HG03342 (cell line): ENCODE measurements around the gene TSC22D1.
"Not testable (repeated sequence)": the region's sequence is repeated elsewhere in the genome, so short reads cannot be mapped to it uniquely, and the experiment has no call there.

Experiments
- ATAC-seq: cut with Tn5 transposase; IDR thresholded peaks from one replicate; pipeline ENCODE4 v1.9.1; 2021; ENCODE audit warnings: mild to moderate bottlenecking, moderate library complexity; ENCODE audit not compliant: unreplicated experiment

TSC22D1 gene

DNA sequence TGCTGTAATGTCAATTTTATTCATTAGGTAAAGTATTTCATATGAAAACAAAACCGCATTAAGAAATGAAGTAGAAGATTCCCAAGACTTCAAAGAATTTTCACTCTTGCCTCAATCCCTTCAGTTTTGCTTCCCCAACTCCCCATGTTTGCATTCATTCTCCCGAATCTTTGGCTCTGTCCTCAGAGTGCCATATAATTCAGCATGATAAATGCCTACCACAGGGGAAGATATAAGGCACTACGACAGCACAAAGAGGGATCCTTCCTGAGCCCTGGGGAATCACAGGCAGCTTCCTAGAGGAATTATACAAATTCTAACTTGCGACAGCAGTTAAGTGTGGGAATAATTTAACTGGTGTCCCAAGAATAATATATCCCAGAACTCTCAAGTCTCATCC, 68.5 kb downstream of the TSC22D1 start:
- ATAC-seq: no peak

DNA sequence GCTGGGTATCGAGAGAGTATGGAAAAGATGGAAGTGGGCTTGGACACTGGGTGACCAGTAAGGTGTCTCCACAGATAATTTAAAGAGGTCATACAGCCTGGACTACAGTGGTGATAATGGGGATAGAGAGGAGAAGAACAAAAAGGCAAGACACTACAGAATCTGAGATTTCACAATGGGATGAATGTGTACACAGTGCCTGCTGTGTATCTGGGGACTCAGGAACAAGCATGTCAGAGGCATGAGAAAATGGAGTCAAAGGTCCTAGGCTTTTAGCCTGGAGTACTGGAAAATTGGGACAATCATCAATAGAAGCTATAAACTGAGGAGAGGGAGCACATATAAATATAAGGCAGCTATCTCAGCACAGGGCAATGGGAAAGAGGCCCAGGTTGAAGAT, 69.4 kb downstream of the TSC22D1 start:
- no peak for ATAC-seq

DNA sequence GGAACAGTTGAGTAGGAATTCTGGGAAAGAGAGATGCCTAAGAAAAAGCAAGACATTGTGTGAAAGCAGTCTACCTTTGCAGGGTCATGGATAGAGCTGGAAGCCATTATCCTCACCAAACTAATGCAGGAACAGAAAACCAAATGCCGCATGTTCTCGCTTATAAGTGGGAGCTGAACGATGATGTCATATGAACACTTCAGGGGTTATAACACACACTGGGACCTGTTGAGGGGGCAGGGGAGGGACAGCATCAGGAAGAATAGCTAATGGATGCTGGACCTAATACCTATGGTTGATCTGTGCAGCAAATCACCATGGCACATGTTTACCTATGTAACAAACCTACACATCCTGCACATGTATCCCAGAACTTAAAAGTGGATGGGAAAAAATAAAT, 69.9 kb downstream of the TSC22D1 start:
- no peak for ATAC-seq

DNA sequence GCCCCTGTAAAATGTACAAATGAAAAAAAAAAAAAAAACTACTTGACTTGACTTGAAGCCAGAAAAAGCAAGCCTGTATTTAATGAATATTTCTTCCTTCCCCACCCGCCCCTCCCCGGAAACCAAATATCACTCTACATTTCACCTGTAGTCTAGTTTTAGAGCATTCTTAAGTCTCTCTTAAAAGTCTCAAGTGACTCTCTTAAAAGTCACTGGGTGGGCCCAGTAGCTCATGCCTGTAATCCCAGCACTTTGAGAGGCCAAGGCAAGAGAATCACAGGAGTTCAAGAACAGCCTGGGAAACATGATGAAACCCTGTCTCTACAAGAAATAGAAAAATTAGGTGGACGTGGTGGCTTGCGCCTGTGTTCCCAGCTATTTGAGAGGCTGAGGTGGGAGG, 72.0 kb downstream of the TSC22D1 start:
- ATAC-seq: no peak

DNA sequence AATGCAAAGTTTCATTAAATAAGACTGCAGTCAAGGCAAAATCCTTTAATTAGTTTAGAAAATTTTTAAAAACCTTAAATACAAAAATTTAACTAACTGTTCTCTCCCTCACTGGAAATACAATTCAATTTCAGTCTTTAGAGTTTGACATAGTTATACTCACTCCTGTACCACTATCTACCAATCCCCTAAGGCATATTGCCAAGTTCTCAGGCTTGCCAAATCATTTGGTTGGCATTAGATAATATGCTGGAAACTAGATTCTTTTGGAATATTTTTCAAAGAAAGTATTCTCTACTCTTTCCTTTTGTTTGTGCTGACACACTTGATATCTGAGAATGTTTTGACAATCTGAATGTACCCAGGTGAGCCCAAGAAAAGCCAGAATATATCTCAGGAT, 77.2 kb downstream of the TSC22D1 start:
- ATAC-seq: no peak

DNA sequence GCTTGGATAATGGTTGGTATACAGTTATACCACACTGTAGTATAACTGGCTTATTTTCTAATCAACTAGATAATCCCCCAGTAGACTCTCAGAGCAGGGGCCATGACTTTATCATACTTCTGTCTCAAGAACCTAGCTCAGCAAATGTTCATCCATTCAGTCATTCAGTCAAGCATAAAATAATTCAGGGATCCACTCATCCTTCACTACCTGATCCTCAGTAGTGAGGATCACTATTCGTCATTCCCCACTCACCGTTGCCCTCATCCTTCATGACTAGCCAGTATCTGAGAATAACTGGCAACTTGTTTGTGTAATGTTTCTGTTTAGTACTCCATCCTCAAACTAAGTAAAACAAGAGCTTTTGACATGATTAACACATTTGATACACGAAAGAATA, 77.6 kb downstream of the TSC22D1 start:
- ATAC-seq: no peak

DNA sequence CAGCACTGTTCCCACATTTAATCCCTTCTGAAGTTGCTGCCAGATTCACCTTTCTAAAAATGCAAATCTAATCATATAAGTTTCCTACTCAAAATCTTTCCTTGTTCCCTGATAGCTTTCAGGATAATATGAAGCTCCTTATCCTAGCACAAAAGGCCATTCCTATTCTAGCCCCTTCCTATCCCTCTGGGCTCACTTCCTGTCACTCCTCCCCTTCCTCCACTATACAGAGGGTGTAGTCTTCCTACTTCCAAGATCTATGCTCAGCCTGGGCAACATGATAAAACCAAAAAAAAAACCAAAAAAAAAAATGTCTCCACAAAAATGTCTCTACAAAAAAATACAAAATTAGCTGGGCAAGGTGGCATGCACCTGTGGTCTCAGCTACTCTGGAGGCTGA, 78.3 kb downstream of the TSC22D1 start:
- no peak for ATAC-seq

DNA sequence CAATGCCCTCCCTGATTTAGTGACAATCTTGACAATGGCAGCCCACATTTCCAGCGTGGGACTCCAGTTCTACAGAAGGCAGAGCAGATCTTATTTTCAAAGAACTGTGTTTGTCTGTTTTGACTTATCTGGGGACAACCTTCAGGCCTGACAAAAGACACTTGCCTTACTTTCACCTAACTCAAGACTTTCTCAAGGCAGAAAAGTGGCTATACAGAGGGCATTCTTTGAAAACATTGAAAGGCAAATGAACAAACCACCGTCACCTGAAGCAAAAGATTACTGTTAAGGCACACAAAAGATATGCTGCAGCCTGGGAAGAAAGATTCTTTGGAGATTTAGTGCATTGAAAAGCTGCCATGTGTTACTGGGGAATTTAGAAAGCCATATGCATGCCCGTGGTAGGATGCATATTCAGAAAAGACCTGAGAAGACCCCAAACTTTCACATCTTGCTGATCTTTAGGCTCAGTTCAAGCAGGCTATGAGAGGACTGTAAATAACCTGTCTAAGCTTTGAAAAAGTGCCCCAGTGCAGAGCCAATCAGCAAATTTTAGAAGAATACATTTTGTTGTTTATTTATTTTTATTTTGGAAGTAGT, 82.8 kb downstream of the TSC22D1 start:
- ATAC-seq: no peak

DNA sequence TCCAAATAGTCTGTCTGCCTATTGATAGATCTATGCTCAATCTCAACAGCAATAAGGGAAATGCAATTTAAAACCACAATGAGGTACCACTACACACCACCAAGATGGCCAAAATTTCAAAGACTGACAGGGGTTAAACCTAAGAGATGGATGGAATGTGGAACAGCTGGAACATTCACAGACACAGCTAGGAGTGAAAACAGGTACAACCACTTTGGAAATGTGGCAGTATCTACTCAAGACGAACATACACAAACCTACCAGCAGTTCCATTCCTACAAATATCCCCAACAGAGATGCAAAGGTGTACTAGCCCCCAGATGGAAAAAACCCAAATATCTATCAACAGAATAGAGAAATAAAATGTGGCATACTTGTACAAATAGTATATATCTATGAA, 86.4 kb downstream of the TSC22D1 start:
- ATAC-seq: no peak

DNA sequence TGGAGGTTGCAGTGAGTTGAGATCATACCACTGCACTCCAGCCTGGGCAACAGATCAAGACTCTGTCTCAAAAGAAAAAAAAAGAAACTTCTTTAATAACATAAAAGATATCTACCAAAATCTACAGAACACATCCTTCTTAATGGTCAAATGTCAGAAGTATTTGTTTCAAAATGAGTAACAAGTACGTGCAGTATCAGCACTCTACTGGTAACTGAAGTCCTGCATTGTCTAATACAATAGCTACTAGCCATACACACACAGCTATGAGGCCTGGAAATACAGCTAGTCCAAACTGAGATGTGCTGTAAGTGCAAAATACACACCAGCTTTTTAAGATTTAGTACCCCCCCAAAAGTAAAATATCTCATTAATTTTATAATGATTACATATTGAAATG, 88.1 kb downstream of the TSC22D1 start:
- ATAC-seq: no peak

DNA sequence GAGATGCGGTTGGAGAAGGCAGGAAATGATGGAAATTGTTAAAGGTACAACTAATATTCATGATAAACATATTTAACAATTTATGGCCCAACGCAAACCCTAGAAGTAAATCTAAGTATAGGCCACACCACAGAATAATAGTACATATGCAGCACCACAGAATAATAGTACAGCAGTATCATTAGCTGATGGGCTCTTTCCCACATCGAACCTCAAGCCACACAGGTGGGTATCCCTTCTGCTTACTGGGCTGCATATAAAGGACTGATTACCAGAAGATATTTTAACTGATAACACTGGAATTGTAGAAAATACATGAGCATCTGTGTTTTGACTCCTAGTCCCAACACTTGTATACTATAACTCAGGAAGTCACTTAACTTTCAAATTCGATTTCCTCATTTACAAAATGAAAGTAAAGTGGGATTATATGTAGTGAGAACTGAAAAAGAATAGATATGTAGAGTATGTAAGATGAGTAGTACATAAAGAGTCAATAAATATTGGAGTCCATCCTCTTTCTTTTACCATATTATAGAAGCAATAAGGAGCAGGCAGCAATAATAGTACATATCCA, 91.5 kb downstream of the TSC22D1 start:
- peak; percentile 57 for ATAC-seq

DNA sequence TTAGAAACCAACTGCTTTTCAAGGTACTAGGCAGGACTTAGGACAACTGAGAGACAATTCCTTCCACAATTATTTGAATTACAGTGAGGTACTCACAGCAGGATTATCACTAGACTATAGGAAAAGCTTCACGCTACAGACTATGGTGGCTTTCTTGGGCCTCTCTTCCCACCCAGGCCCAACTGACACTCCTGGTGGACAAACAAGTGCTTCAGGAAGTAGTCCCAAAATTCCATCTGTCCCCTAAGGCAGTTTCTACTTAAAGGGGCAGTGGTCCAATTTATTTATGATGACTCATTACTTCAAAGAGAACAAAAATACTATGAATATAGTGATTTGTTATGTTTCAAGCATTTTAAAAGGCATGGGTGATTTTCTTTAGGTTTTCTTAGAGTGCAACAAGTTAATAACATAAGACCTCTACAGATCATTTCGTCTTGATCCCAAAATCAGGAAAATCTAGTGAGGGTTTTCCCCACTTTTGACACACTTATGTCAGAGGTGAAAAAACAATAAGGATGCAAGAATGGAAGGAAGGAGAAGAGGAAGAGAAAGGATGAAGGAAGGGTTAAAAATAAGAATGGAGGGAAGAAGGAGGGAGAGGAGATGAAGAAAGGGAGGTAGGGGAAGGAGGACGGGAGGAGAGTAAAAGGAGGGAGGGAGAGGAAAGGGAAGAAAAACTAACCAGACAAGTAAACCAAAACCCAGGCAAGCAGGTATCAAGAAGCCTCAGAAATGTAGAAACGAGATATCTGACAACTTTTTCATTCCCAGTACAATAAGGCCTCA, 101.8 kb downstream of the TSC22D1 start:
- no peak for ATAC-seq

DNA sequence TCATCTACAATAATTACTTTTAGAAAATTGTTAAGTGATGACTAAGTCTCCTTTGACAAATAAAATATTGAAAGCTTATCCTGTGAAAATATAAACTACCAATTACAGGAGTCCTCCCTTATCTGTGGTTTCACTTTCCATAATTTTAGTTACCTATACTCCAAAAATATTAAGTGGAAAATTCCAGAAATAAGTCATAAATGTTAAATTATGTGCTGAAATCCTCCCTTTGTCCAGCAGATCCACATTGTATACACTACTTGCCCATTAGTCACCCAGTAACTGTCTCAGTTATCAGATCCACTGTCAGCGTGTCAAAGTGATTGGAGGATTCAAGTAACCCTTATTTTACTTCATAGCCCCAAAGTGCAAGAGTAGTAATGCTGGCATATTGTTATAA, 104.4 kb downstream of the TSC22D1 start:
- no peak for ATAC-seq

DNA sequence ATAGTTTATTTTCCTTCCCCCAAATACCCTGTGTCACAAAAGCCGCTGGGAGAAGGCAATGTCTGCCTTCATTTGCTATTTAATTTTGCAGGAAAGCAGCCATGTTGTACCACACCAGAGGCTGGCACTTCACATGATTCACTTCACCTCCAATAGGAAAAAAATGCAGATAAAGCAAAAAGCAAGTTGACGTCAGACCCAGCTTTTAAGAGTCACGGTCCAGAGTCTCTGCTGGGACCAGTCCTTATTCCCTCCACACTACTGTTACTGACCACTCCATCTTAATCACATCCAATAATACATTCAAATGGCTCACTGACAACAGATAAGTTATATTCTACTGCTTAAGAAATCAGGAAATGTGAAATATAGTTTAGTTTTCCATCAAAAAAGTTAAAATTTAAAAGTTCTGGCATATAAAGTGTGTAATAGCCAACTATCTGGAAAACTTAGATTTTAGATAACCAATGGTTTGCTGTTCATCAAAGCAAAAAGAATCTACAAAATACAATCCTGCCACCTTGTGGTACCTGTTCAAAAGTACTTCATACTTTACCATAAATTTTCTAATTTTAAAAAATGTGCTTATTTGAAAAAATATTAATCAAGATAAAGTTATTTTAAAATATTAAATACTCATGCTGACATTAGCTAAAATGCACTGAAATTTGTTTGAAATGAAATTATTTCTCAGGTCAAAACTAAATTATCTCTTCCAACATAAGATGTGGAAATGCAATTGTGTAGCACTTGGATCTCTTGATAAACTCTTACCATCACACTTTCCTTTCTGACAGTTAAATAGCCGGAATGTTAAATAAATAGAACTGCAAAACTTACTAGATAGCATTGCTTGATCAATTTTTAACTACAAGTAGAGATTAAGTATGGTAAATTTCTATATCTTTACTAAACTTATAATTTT, 105.2 kb downstream of the TSC22D1 start:
- ATAC-seq: no peak

DNA sequence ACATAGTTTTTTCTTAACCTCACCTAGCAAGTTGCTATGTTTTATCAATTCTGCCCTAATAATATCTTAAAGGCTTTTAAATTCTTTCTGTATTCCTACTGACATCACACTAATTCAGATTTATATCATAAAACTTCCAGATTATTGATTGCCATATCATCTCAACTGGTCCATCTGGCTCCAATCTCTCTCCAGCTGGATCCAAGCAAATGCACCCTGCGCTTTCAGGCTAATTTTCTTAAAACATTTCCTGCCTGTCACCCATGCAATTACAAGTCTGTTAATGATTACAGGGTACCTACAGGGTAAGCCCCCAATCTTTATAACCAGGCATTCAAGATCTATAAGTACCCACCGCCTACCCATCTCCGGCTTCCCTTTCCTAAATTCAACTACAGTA, 107.3 kb downstream of the TSC22D1 start:
- no peak for ATAC-seq

DNA sequence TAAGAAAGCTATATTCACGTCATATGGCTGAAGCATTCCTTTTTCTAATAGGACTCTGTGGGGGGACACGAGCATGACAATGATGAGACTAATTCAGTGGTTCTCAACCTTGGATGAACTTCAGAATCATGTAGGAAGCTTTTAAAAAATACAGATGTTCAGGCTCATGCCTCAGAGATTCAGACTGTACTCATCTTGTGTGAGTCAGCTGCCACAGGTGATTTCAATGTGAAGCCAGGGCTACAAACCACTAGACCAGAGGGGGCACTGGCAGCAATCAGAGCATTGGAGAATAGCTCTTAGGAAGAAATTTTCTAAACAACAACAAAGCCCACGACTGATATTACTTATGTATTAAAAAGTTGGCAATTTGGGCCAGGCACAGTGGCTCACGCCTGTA, 110.8 kb downstream of the TSC22D1 start:
- no peak for ATAC-seq

DNA sequence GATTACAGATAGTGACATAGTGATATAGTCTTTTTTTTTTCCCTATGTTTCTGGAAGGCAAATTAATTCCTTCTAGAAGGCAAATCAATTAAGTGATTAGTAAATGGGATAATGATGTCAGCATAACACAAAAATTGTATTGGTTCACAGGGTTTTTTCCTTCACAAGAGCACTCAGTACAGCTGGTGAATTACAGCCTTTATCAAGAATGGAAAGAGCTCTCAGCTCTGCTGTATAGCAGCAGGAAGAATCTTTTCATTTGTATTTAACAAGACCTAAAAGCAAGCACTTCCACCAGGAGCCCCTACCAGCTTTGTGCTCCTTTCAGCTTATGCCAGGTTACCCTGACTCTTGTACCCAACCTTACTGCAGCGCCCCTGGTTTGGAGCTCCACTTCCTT, 111.7 kb downstream of the TSC22D1 start:
- no peak for ATAC-seq

DNA sequence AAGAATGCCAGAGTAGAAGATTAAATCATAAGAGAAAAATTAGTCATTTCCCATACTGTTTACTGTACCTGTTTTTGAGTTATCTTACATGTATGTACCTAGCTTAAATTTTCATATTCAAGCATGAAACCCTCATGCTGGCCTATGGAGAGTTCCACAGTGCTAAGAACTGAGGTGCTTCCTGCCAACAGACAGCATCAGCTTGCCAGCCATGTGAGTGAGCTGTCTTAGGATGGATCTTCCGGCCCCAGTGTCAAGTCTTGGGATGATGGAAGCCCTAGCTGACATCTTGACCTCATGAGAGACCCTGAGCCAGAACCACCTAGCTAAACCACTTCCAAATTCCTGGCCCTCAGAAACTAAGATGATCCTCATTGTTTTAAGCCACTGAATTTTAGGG, 112.4 kb downstream of the TSC22D1 start:
- ATAC-seq: no peak

DNA sequence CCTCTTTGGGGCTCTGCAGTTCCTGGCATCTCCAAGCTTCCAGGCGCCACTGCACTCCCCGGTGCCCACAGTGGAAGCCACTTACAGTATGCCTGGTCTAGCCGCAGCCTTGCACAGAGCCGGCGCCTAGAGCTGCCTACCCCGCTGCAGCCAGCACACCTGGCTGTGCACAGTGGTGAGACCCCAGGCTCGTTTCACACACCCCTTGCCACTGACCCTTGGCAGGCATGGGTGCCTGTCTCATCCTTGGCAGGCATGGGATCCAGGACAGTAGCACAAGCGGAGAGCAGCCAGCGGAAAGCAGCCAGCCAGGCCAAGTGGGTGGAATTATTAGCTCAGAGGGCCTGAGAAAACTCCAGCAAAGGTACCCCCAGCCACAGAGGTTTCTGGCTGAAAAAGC, 116.5 kb downstream of the TSC22D1 start:
- ATAC-seq: no peak

DNA sequence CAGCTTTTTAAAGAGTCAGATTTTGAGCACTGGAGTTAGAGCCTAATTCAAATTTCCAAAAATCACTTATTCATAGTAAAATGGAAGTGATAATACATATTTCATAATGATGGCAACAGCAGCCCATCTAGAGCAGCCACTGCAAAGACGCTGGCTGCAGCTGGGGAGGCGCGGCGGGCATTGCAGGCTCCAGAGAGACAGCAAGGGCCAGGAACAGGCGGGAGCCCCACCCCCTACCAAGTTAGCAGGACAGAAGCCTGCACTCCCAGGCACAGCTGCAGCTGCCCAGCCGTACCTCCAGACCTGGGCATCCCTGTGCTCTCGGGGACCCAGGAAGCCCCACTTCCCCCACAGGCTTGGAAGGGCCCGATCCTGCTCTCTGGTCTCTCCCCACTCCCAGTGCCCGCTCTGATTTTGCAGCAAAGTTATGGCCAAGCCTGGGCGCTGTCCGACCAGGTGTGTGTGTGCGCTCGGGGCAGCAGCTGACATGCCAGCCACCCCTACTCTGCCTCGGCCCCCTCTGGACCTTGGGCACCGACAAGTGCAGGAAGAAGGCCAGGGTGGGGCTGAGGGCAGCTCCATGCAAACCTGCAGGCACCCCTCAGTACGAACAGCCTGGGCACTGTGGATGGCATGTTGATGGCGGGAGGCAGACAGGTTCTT, 117.7 kb downstream of the TSC22D1 start:
- no peak for ATAC-seq

DNA sequence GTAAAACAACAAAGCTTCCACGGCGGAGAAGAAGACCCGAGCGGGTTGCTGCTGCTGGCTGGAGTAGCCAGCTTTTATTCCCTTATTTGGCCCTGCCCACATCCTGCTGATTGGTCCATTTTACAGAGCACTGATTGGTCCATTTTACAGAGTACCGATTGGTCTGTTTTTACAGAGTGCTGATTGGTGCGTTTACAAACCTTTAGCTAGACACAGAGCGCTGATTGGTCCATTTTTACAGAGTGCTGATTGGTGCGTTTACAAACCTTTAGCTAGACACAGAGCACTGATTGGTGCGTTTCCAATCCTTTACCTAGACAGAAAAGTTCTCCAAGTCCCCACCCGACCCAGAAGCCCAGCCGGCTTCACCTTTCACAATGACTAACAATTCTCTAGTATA, 119.9 kb downstream of the TSC22D1 start:
- not testable (repeated sequence) for ATAC-seq
